Measurements from ENCODE around the gene WARS2.

The WARS2 gene

GRCh38 chr1:118998171-118998570, 142.3 kb downstream of the WARS2 start:
- H3K4me2 ChIP-seq, result no peak overlapping the region
- H3K4me3 ChIP-seq, result no peak overlapping the region
- TF ChIP-seq Cebpa-rat (IDR thresholded peaks at IDR 0.05), result no peak
- H3K36me3 ChIP-seq, result no peaks in the 10 kb centered on the region
- peaks cover 43% of the 10 kb centered on the region for H3K4me1 ChIP-seq
- no peak overlapping the region for H3K27ac ChIP-seq
- H3K9ac ChIP-seq, result no peak overlapping the region
- H3K27me3 ChIP-seq, result peaks cover 13% of the 10 kb centered on the region
- H4K20me1 ChIP-seq, result no peaks in the 10 kb centered on the region
- peaks cover 9% of the 10 kb centered on the region for H3K9me3 ChIP-seq

GRCh38 chr1:118997225-118997624, 143.2 kb downstream of the WARS2 start:
- H3K4me1 ChIP-seq, result peaks cover 43% of the 10 kb centered on the region
- no peak overlapping the region for H3K4me2 ChIP-seq
- H3K27me3 ChIP-seq, result peaks cover 13% of the 10 kb centered on the region
- no peak overlapping the region for H3K27ac ChIP-seq
- H3K9me3 ChIP-seq, result peaks cover 19% of the 10 kb centered on the region
- H3K36me3 ChIP-seq, result no peaks in the 10 kb centered on the region
- no peak overlapping the region for H3K4me3 ChIP-seq
- no peak for TF ChIP-seq Cebpa-rat (IDR thresholded peaks at IDR 0.05)
- H3K9ac ChIP-seq, result no peak overlapping the region
- no peaks in the 10 kb centered on the region for H4K20me1 ChIP-seq

GRCh38 chr1:118995312-118996016, 145.0 kb downstream of the WARS2 start:
- Histone ChIP-seq H3K4me3 (no peak overlapping the region), H3K9me3 (peaks cover 19% of the 10 kb centered on the region), H3K4me2 (no peak overlapping the region), H3K9ac (no peak overlapping the region), H3K4me1 (peaks cover 34% of the 10 kb centered on the region), H4K20me1 (no peaks in the 10 kb centered on the region), H3K27me3 (peaks cover 5% of the 10 kb centered on the region), H3K27ac (no peak overlapping the region), H3K36me3 (no peaks in the 10 kb centered on the region)
- TF ChIP-seq Cebpa-rat (IDR thresholded peaks at IDR 0.05), result no peak

GRCh38 chr1:118993700-118994026, 146.8 kb downstream of the WARS2 start:
- H3K4me2 ChIP-seq, result no peak overlapping the region
- peaks cover 26% of the 10 kb centered on the region for H3K9me3 ChIP-seq
- no peak overlapping the region for H3K9ac ChIP-seq
- no peaks in the 10 kb centered on the region for H4K20me1 ChIP-seq
- H3K36me3 ChIP-seq, result no peaks in the 10 kb centered on the region
- 0 out of 2 replicates have a peak, but pooled peaks cover 5% of the 10 kb centered on the region for H3K27me3 ChIP-seq
- TF ChIP-seq Cebpa-rat (IDR thresholded peaks at IDR 0.05), result no peak
- H3K4me1 ChIP-seq, result peaks cover 31% of the 10 kb centered on the region
- H3K4me3 ChIP-seq, result no peak overlapping the region
- H3K27ac ChIP-seq, result no peak overlapping the region

GRCh38 chr1:118992868-118993699, 147.4 kb downstream of the WARS2 start:
- Histone ChIP-seq H4K20me1 (no peaks in the 10 kb centered on the region), H3K27ac (no peak overlapping the region), H3K4me2 (no peak overlapping the region), H3K4me1 (peaks cover 26% of the 10 kb centered on the region), H3K27me3 (0 out of 2 replicates have a peak, but pooled peaks cover 5% of the 10 kb centered on the region), H3K9ac (no peak overlapping the region), H3K9me3 (peaks cover 32% of the 10 kb centered on the region), H3K36me3 (no peaks in the 10 kb centered on the region), H3K4me3 (no peak overlapping the region)
- TF ChIP-seq Cebpa-rat (IDR thresholded peaks at IDR 0.05), result no peak

- Histone ChIP-seq H3K4me1 (peaks cover 21% of the 10 kb centered on the region), H3K36me3 (no peaks in the 10 kb centered on the region), H3K4me3 (no peak overlapping the region), H4K20me1 (no peaks in the 10 kb centered on the region), H3K9me3 (peaks cover 39% of the 10 kb centered on the region), H3K4me2 (no peak overlapping the region), H3K27ac (no peak overlapping the region), H3K9ac (no peak overlapping the region), H3K27me3 (0 out of 2 replicates have a peak, but pooled peaks cover 5% of the 10 kb centered on the region)
- TF ChIP-seq Cebpa-rat (IDR thresholded peaks at IDR 0.05), result no peak
Observed at GRCh38 chr1:118992237-118992825, 148.1 kb downstream of the WARS2 start.

GRCh38 chr1:118991448-118991847, 149.0 kb downstream of the WARS2 start:
- H3K4me1 ChIP-seq, result peaks cover 21% of the 10 kb centered on the region
- no peak for TF ChIP-seq Cebpa-rat (IDR thresholded peaks at IDR 0.05)
- H3K4me3 ChIP-seq, result no peak overlapping the region
- peaks cover 48% of the 10 kb centered on the region for H3K9me3 ChIP-seq
- no peak overlapping the region for H3K9ac ChIP-seq
- H3K4me2 ChIP-seq, result no peak overlapping the region
- H3K27ac ChIP-seq, result no peak overlapping the region
- no peaks in the 10 kb centered on the region for H3K36me3 ChIP-seq
- H4K20me1 ChIP-seq, result no peaks in the 10 kb centered on the region
- H3K27me3 ChIP-seq, result 0 out of 2 replicates have a peak, but pooled peaks cover 5% of the 10 kb centered on the region

- H3K27me3 ChIP-seq, result 0 out of 2 replicates have a peak, but pooled peaks cover 5% of the 10 kb centered on the region
- no peak overlapping the region for H3K4me3 ChIP-seq
- peaks cover 56% of the 10 kb centered on the region for H3K9me3 ChIP-seq
- H3K4me2 ChIP-seq, result peak overlapping the region; percentile 86
- peaks cover 21% of the 10 kb centered on the region for H3K4me1 ChIP-seq
- no peaks in the 10 kb centered on the region for H3K36me3 ChIP-seq
- no peak overlapping the region for H3K9ac ChIP-seq
- no peak for TF ChIP-seq Cebpa-rat (IDR thresholded peaks at IDR 0.05)
- H3K27ac ChIP-seq, result no peak overlapping the region
- H4K20me1 ChIP-seq, result no peaks in the 10 kb centered on the region
Observed at GRCh38 chr1:118990513-118991152, 149.8 kb downstream of the WARS2 start.

- Histone ChIP-seq H3K27ac (no peak overlapping the region), H3K36me3 (no peaks in the 10 kb centered on the region), H3K9me3 (peaks cover 63% of the 10 kb centered on the region), H3K27me3 (0 out of 2 replicates have a peak, but pooled peaks cover 5% of the 10 kb centered on the region), H3K9ac (no peak overlapping the region), H4K20me1 (no peaks in the 10 kb centered on the region), H3K4me3 (peak overlapping the region; percentile 38; the same call in 1 of the 2 replicates), H3K4me2 (peak overlapping the region; percentile 86), H3K4me1 (peaks cover 21% of the 10 kb centered on the region)
- no peak for TF ChIP-seq Cebpa-rat (IDR thresholded peaks at IDR 0.05)
Observed at GRCh38 chr1:118989878-118990378, 150.5 kb downstream of the WARS2 start.
